ENCODE results near the gene KMT2D.

Gene KMT2D

GRCh38 chr12:49030119-49030518 lies 30.5 kb downstream of the KMT2D start:
- TF ChIP-seq, protein P1, sequence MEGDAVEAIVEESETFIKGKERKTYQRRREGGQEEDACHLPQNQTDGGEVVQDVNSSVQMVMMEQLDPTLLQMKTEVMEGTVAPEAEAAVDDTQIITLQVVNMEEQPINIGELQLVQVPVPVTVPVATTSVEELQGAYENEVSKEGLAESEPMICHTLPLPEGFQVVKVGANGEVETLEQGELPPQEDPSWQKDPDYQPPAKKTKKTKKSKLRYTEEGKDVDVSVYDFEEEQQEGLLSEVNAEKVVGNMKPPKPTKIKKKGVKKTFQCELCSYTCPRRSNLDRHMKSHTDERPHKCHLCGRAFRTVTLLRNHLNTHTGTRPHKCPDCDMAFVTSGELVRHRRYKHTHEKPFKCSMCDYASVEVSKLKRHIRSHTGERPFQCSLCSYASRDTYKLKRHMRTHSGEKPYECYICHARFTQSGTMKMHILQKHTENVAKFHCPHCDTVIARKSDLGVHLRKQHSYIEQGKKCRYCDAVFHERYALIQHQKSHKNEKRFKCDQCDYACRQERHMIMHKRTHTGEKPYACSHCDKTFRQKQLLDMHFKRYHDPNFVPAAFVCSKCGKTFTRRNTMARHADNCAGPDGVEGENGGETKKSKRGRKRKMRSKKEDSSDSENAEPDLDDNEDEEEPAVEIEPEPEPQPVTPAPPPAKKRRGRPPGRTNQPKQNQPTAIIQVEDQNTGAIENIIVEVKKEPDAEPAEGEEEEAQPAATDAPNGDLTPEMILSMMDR (conservative IDR thresholded peaks at IDR 0.05; ENCODE audit: low read depth, low read length): no peak
- no peak overlapping the region for H3K4me3 ChIP-seq (ENCODE audit: low read depth, low read length)
- no peak for DNase-seq (ENCODE audit: low read depth)

DNA sequence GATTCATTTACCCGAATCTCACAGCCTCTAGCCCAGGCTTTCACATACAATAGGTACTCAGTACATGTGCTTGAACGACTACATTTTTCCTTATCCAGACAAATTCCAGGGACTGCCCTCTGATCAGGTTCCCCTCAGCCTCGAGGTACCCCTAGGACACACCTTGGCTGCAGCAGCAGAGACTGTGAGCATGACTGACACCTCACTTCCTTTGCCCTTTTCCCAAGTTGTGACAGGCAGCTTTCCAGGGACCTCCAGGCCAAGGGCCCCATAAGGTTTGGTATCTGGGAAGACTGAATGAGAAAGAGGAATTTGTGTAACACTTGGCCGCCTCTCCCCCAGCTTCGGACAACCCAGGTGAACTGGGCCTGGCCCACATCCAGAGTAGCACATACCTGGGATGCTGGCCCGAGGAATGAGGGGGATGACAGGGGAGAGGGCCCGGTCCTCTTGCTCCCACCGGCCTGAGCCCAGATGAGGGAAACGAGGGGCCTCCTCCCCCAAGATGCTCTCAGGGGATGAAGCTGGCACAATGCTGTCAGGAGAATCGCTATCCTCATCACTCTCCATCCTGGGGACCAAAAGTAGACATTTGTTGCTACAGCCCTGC lies 31.8 kb downstream of the KMT2D start:
- DNase-seq (ENCODE audit: low read depth): no peak
- TF ChIP-seq, protein P1 (conservative IDR thresholded peaks at IDR 0.05; ENCODE audit: low read depth, low read length): no peak
- no peak overlapping the region for H3K4me3 ChIP-seq (ENCODE audit: low read depth, low read length)

- TF ChIP-seq, protein P1 (conservative IDR thresholded peaks at IDR 0.05; ENCODE audit: low read depth, low read length): no peak
- no peak for DNase-seq (ENCODE audit: low read depth)
- no peak overlapping the region for H3K4me3 ChIP-seq (ENCODE audit: low read depth, low read length)
These were observed 32.6 kb downstream of the KMT2D start for GRCh38 chr12:49027846-49028555.

DNA sequence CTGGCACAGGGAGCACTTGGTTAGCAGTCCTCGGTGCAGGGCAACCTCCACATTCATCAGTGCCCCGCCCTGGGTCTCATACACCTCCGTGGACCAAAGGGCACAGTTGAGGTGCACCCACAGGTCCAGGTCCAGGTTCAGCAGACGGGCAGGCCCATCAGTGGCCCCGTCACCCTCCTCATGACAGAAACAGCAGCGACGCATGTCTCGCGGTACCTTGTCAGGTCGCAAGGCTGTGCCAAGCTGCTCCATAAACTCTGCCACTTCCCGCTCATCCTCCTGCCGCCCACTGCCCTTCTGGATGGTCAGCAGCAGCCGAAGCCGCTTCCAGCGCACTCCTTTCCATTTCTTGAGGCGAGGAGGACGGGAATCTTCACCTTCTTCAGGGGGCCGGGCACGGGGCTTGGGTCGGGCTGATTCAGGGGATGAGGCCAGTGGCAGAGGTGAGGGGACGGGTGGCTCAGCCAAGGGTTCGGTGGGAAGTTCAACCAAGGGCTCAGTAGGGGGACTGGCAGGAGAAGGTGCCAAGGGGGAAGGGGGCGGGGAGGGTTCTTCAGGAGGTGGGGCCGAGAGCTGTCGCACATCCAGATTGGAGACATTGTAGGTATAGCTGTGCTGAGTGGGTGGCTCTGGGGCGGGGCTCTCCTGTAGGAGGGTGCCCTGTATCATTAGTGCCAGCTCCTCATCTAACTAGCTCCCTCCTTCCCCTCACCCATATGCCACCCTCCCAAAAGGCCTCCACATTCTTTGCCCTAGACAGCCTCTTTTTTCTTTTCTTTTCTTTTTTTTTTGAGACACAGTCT lies 33.7 kb downstream of the KMT2D start:
- TF ChIP-seq, protein P1 (conservative IDR thresholded peaks at IDR 0.05; ENCODE audit: low read depth, low read length): no peak
- H3K4me3 ChIP-seq (ENCODE audit: low read depth, low read length): no peak overlapping the region
- DNase-seq (ENCODE audit: low read depth): no peak

DNA sequence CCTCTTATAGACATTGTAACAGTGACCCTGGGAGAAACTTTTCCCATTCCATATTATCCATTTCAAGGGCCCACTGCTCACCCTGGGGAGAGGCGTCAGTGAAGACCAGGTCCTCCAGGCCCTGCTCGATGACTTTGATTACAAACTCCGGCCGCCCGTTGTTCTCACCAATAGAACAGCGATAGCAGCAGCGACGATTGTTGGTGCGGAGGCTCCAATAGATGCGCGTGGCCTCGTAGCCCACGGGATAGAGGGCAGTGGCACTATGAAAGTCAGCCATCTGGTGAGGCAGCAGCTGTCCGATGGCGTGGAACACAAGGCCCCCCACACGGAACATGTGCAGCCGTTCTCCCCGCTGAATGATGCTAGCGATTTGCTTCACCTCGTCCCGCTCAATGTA lies 34.5 kb downstream of the KMT2D start:
- TF ChIP-seq, protein P1 (conservative IDR thresholded peaks at IDR 0.05; ENCODE audit: low read depth, low read length): no peak
- no peak overlapping the region for H3K4me3 ChIP-seq (ENCODE audit: low read depth, low read length)
- no peak for DNase-seq (ENCODE audit: low read depth)

DNA sequence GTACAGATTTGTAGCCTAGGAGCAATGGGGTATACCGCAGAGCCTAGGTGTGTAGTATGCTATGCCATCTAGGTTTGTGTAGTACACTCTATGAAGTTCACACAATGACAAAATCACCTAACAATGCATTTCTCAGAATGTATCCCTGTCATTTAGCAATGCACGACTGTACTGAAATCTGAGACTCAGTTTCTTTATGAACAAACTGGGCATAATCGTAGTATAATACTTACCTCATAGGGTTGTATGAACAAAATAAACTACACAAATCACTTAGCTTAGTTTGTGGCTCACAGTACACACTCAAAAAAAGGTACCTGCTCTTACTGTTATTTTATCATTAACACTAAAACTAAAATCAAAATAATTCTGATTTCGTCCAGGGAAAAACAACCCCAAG lies 35.1 kb downstream of the KMT2D start:
- TF ChIP-seq, protein P1 (conservative IDR thresholded peaks at IDR 0.05; ENCODE audit: low read depth, low read length): no peak
- no peak overlapping the region for H3K4me3 ChIP-seq (ENCODE audit: low read depth, low read length)
- DNase-seq (ENCODE audit: low read depth): no peak
